ENCODE measurements around the gene PNISR.

- TF ChIP-seq, protein P1, sequence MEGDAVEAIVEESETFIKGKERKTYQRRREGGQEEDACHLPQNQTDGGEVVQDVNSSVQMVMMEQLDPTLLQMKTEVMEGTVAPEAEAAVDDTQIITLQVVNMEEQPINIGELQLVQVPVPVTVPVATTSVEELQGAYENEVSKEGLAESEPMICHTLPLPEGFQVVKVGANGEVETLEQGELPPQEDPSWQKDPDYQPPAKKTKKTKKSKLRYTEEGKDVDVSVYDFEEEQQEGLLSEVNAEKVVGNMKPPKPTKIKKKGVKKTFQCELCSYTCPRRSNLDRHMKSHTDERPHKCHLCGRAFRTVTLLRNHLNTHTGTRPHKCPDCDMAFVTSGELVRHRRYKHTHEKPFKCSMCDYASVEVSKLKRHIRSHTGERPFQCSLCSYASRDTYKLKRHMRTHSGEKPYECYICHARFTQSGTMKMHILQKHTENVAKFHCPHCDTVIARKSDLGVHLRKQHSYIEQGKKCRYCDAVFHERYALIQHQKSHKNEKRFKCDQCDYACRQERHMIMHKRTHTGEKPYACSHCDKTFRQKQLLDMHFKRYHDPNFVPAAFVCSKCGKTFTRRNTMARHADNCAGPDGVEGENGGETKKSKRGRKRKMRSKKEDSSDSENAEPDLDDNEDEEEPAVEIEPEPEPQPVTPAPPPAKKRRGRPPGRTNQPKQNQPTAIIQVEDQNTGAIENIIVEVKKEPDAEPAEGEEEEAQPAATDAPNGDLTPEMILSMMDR (IDR thresholded peaks at IDR 0.05), result no peak
- no peak for TF ChIP-seq SIN3A (IDR thresholded peaks at IDR 0.05; ENCODE audit: borderline replicate concordance, insufficient read depth, low read depth, low read length)
Measured at GRCh38 chr6:99384507-99384906, 40.6 kb downstream of the PNISR start.

Measured in Panc1 (cell line).